Measurements from ENCODE around the gene ST8SIA6. TPM values are rescaled to one million over a fixed set of nuclear protein-coding genes. Genes with fewer than 3 reads are reported as not detected.

ST8SIA6 gene
- total RNA-seq, 1 donor from 2014 or later, result 0.13 TPM

- intact Hi-C loops (cut with micrococcal nuclease), result no loop called here
- peaks cover 5% of the 10 kb centered on the region for H3K27me3 Mint-ChIP-seq
- H3K27ac Mint-ChIP-seq, result no peak overlapping the region
- peaks cover 50% of the 10 kb centered on the region for H3K4me1 Mint-ChIP-seq
- H3K9me3 Mint-ChIP-seq, result no peaks in the 10 kb centered on the region
- no peak for TF ChIP-seq CTCF (IDR thresholded peaks at IDR 0.05)
- ChIA-PET POLR2A (no interaction called here), CTCF (no interaction called here)
- ATAC-seq (ENCODE audit: low read depth), result no peak
- no peak for DNase-seq
- H3K36me3 Mint-ChIP-seq (ENCODE audit: low read depth), result no peaks in the 10 kb centered on the region
- H3K4me3 Mint-ChIP-seq, result no peak overlapping the region
Measured at GRCh38 chr10:17425584-17426262, 28.7 kb downstream of the ST8SIA6 start.

GRCh38 chr10:17423632-17424186, 30.7 kb downstream of the ST8SIA6 start:
- no peak for TF ChIP-seq CTCF (IDR thresholded peaks at IDR 0.05)
- intact Hi-C loops (cut with micrococcal nuclease), result no loop called here
- ChIA-PET CTCF (no interaction called here), POLR2A (no interaction called here)
- peaks cover 33% of the 10 kb centered on the region for H3K4me1 Mint-ChIP-seq
- H3K27me3 Mint-ChIP-seq, result no peaks in the 10 kb centered on the region
- ATAC-seq (ENCODE audit: low read depth) (no peak), DNase-seq (no peak)
- no peak overlapping the region for H3K27ac Mint-ChIP-seq
- H3K9me3 Mint-ChIP-seq, result no peaks in the 10 kb centered on the region
- no peaks in the 10 kb centered on the region for H3K36me3 Mint-ChIP-seq (ENCODE audit: low read depth)
- no peak overlapping the region for H3K4me3 Mint-ChIP-seq

GRCh38 chr10:17422931-17423330, 31.5 kb downstream of the ST8SIA6 start:
- POLR2A ChIA-PET, result no interaction called here
- Mint-ChIP-seq H3K9me3 (no peaks in the 10 kb centered on the region), H3K27ac (no peak overlapping the region), H3K27me3 (no peaks in the 10 kb centered on the region), H3K4me1 (peaks cover 25% of the 10 kb centered on the region), H3K4me3 (no peak overlapping the region), H3K36me3 (ENCODE audit: low read depth) (no peaks in the 10 kb centered on the region)
- DNase-seq (no peak), ATAC-seq (ENCODE audit: low read depth) (no peak)
- intact Hi-C loops (cut with micrococcal nuclease), result no loop called here
- CTCF ChIA-PET, result no interaction called here
- TF ChIP-seq CTCF (IDR thresholded peaks at IDR 0.05), result no peak

- Mint-ChIP-seq H3K27me3 (peaks cover 10% of the 10 kb centered on the region), H3K27ac (no peak overlapping the region), H3K9me3 (no peaks in the 10 kb centered on the region), H3K4me3 (no peak overlapping the region), H3K4me1 (no peaks in the 10 kb centered on the region), H3K36me3 (ENCODE audit: low read depth) (no peaks in the 10 kb centered on the region)
- ATAC-seq (ENCODE audit: low read depth) (no peak), DNase-seq (no peak)
- ChIA-PET POLR2A (no interaction called here), CTCF (no interaction called here)
- no peak for TF ChIP-seq CTCF (IDR thresholded peaks at IDR 0.05)
- intact Hi-C loops (cut with micrococcal nuclease), result no loop called here
Measured at GRCh38 chr10:17418249-17418648, 36.1 kb downstream of the ST8SIA6 start.

- ATAC-seq (ENCODE audit: low read depth) (no peak), DNase-seq (no peak)
- ChIA-PET POLR2A (no interaction called here), CTCF (no interaction called here)
- peaks cover 12% of the 10 kb centered on the region for H3K27me3 Mint-ChIP-seq
- H3K4me1 Mint-ChIP-seq, result no peaks in the 10 kb centered on the region
- no peak for TF ChIP-seq CTCF (IDR thresholded peaks at IDR 0.05)
- H3K4me3 Mint-ChIP-seq, result no peak overlapping the region
- H3K36me3 Mint-ChIP-seq (ENCODE audit: low read depth), result no peaks in the 10 kb centered on the region
- intact Hi-C loops (cut with micrococcal nuclease), result no loop called here
- H3K9me3 Mint-ChIP-seq, result no peaks in the 10 kb centered on the region
- H3K27ac Mint-ChIP-seq, result no peak overlapping the region
Measured at GRCh38 chr10:17416442-17417211, 37.8 kb downstream of the ST8SIA6 start.

All from activated B cell treated with CpG ODN at 0.5 μM for 24 hours (primary cell).